Breast epithelium (tissue), 3 donors: ENCODE results near the gene MDM4.

Experiments
- POLR2A ChIP-seq: fragments of 450-650 bp; IDR thresholded peaks from one replicate; pipeline ENCODE4 v1.6.1; 2016; ENCODE audit warnings: antibody characterized with exemption, mild to moderate bottlenecking, moderate library complexity
- TF ChIP-seq, protein P1 (sequence below), 3 donors: fragments of 450-650 bp; IDR thresholded peaks; one replicate each; pipeline ENCODE4 v1.5.1; 2016 to 2017; ENCODE audit warnings: antibody characterized with exemption in 3 of 3, mild to moderate bottlenecking in 3 of 3, moderate library complexity in 3 of 3

DNA sequence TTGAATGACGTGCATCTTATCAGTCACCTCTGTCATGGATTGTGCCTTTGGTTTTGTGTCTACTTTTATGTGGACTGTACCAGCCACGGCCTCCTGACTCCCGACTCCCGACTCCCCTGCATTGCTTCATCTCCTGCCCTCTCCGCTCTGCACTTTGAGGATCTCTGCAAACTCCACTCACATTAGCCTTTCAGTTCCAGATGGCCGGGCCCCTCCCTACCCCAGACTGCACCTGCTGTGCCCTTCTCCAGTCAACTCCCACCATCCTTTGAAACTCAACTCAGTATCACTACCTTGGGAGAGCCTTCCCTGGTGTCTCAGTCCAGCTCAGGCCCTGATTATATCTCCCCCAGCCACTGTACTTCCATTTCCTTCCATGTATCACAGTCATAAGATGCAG lies 71.4 kb downstream of the MDM4 start:
- TF ChIP-seq, protein P1, sequence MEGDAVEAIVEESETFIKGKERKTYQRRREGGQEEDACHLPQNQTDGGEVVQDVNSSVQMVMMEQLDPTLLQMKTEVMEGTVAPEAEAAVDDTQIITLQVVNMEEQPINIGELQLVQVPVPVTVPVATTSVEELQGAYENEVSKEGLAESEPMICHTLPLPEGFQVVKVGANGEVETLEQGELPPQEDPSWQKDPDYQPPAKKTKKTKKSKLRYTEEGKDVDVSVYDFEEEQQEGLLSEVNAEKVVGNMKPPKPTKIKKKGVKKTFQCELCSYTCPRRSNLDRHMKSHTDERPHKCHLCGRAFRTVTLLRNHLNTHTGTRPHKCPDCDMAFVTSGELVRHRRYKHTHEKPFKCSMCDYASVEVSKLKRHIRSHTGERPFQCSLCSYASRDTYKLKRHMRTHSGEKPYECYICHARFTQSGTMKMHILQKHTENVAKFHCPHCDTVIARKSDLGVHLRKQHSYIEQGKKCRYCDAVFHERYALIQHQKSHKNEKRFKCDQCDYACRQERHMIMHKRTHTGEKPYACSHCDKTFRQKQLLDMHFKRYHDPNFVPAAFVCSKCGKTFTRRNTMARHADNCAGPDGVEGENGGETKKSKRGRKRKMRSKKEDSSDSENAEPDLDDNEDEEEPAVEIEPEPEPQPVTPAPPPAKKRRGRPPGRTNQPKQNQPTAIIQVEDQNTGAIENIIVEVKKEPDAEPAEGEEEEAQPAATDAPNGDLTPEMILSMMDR (IDR thresholded peaks at IDR 0.05): no peak
- TF ChIP-seq POLR2A: no peak
